GM19023 (cell line): ENCODE results near the gene FCER2.

Source experiments
- ATAC-seq: cut with Tn5 transposase; IDR thresholded peaks from one replicate; pipeline ENCODE4 v1.9.1; 2021; ENCODE audit warnings: mild to moderate bottlenecking, moderate library complexity; ENCODE audit not compliant: unreplicated experiment

The FCER2 gene

GRCh38 chr19:7704280-7705060, 2.5 kb upstream of the FCER2 start:
- ATAC-seq, result no peak

- no peak for ATAC-seq
These were observed 1.4 kb upstream of the FCER2 start for GRCh38 chr19:7703332-7703731.

- ATAC-seq, result no peak
These were observed 780 bp downstream of the FCER2 start for GRCh38 chr19:7701049-7701653.

GRCh38 chr19:7699417-7700401, 2.2 kb downstream of the FCER2 start:
- ATAC-seq, result no peak

- no peak for ATAC-seq
These were observed 2.9 kb downstream of the FCER2 start for GRCh38 chr19:7699003-7699402.

GRCh38 chr19:7698583-7698982, 3.3 kb downstream of the FCER2 start:
- ATAC-seq, result no peak

- no peak for ATAC-seq
These were observed 4.1 kb downstream of the FCER2 start for GRCh38 chr19:7697721-7698287.

GRCh38 chr19:7694499-7694898, 7.4 kb downstream of the FCER2 start:
- ATAC-seq, result no peak

- no peak for ATAC-seq
These were observed 9.4 kb downstream of the FCER2 start for GRCh38 chr19:7692417-7693088.

GRCh38 chr19:7691497-7691896, 10.4 kb downstream of the FCER2 start:
- no peak for ATAC-seq

- ATAC-seq, result no peak
These were observed 11.1 kb downstream of the FCER2 start for GRCh38 chr19:7690779-7691258.

GRCh38 chr19:7689165-7689564, 12.8 kb downstream of the FCER2 start:
- ATAC-seq, result no peak

GRCh38 chr19:7687177-7687576, 14.8 kb downstream of the FCER2 start:
- ATAC-seq, result no peak

GRCh38 chr19:7685546-7686445, 16.1 kb downstream of the FCER2 start:
- ATAC-seq, result no peak

GRCh38 chr19:7682175-7682855, 19.6 kb downstream of the FCER2 start:
- no peak for ATAC-seq

GRCh38 chr19:7681340-7682174, 20.4 kb downstream of the FCER2 start:
- ATAC-seq, result no peak

- peak; percentile 53 for ATAC-seq
These were observed 21.2 kb downstream of the FCER2 start, which contains the start of gene TRAPPC5 for GRCh38 chr19:7680606-7681339. Gene TRAPPC5 (plus strand): TSS chr19:7680833. CDS start chr19:7682254, 1,421 bp downstream.
